ENCODE data around the gene PPP2R5A.

GRCh38 chr1:212375986-212376385 is 90.8 kb downstream of the PPP2R5A start:
- TF ChIP-seq EP300 (IDR thresholded peaks at IDR 0.05), result no peak
- no peak for TF ChIP-seq CTCF (IDR thresholded peaks at IDR 0.05)
